ENCODE measurements around the gene WBP1L. TPM values are rescaled to one million over a fixed set of nuclear protein-coding genes. Genes with fewer than 3 reads are reported as not detected.

WBP1L gene
- 21.9 to 31.1 TPM (median 30.2 TPM) in 5 replicates for total RNA-seq (2022; extraction: Qiagen RNA extraction)

GRCh38 chr10:102743588-102744373 lies at the start of gene WBP1L:
Gene WBP1L (plus strand): TSS chr10:102743948. CDS start chr10:102744054, 106 bp downstream.

GRCh38 chr10:102713814-102714620 lies 29.7 kb upstream of the WBP1L start, which contains the start of gene ARL3:
Gene ARL3 (minus strand): TSS chr10:102714397. CDS start chr10:102714275, 122 bp downstream.

GRCh38 chr10:102714621-102715455 lies 28.9 kb upstream of the WBP1L start, which contains the start of gene SFXN2:
Gene SFXN2 (plus strand): TSS chr10:102714636. CDS start chr10:102726637, 12,001 bp downstream.

GRCh38 chr10:102837230-102837721 lies 93.5 kb downstream of the WBP1L start, which contains the start of gene CYP17A1:
Gene CYP17A1 (minus strand): TSS chr10:102837413. CDS start chr10:102837361, 52 bp downstream.

Other genes starting within 250 kb of the WBP1L start
- gene ACTR1A, start 241.2 kb upstream of the WBP1L start, total RNA-seq (2022; extraction: Qiagen RNA extraction), result 87.6 to 99.5 TPM (median 95.9 TPM) in 5 replicates
- 5.0 to 7.8 TPM (median 6.9 TPM) in 5 replicates for gene SUFU, start 240.0 kb upstream of the WBP1L start, total RNA-seq (2022; extraction: Qiagen RNA extraction)
- 42.9 to 55.7 TPM (median 54.4 TPM) in 5 replicates for gene TRIM8, start 99.5 kb upstream of the WBP1L start, total RNA-seq (2022; extraction: Qiagen RNA extraction)
- gene ARL3, start 29.6 kb upstream of the WBP1L start, total RNA-seq (2022; extraction: Qiagen RNA extraction), result 12.8 to 15.9 TPM (median 13.5 TPM) in 5 replicates
- 2.9 to 4.1 TPM (median 3.4 TPM) in 5 replicates for gene SFXN2, start 29.3 kb upstream of the WBP1L start, total RNA-seq (2022; extraction: Qiagen RNA extraction)
- 0.09 TPM in 1 of 5 replicates, not detected in the others for gene CYP17A1, start 93.5 kb downstream of the WBP1L start, total RNA-seq (2022; extraction: Qiagen RNA extraction)
- gene BORCS7, start 110.3 kb downstream of the WBP1L start, total RNA-seq (2022; extraction: Qiagen RNA extraction), result 18.3 to 26.2 TPM (median 21.3 TPM) in 5 replicates
- gene AS3MT, start 125.5 kb downstream of the WBP1L start, total RNA-seq (2022; extraction: Qiagen RNA extraction), result 2.6 to 4.1 TPM (median 3.4 TPM) in 5 replicates
- 3.6 to 5.7 TPM (median 5.2 TPM) in 5 replicates for gene CNNM2, start 174.3 kb downstream of the WBP1L start, total RNA-seq (2022; extraction: Qiagen RNA extraction)